Colonic mucosa (tissue), 4 donors: Measurements from ENCODE around the gene ARHGAP32. TPM values are rescaled to one million over a fixed set of nuclear protein-coding genes. Genes with fewer than 3 reads are reported as not detected.
"Not testable (repeated sequence)": the region's sequence is repeated elsewhere in the genome, so short reads cannot be mapped to it uniquely, and the experiment has no call there.

ENCODE experiments used
- DNase-seq: peaks from one replicate; pipeline ENCODE4 v3.0.0-alpha.2; 2020
- H3K27ac ChIP-seq: fragments of 200-600 bp; one replicate; pipeline ENCODE4 v1.8.0; 2021
- H3K27me3 ChIP-seq: fragments of 200-600 bp; one replicate; pipeline ENCODE4 v1.8.0; 2021
- H3K36me3 ChIP-seq: fragments of 200-600 bp; one replicate; pipeline ENCODE4 v1.8.0; 2021
- H3K4me1 ChIP-seq: fragments of 200-600 bp; one replicate; pipeline ENCODE4 v1.8.0; 2021; ENCODE audit warnings: mild to moderate bottlenecking
- H3K4me3 ChIP-seq: fragments of 200-600 bp; one replicate; pipeline ENCODE4 v1.8.0; 2021
- H3K9ac ChIP-seq, 2 donors: one replicate each; pipeline ENCODE4 v1.7.0; 2013; ENCODE audit warnings: control low read depth in 2 of 2, low read depth in 2 of 2, low read length in 2 of 2
- H3K9me3 ChIP-seq: fragments of 200-600 bp; one replicate; pipeline ENCODE4 v1.8.0; 2021
- CTCF ChIP-seq: fragments of 200-600 bp; IDR thresholded peaks from one replicate; pipeline ENCODE4 v1.8.0; 2022; ENCODE audit warnings: antibody characterized with exemption, mild to moderate bottlenecking
- intact Hi-C: fragments of 100-400 bp; cut with DNase I; formaldehyde crosslinking; loops from one replicate; pipeline ENCODE4 v1.14.1; 2022
- total RNA-seq, 2 donors: library from RNA; stranded (reverse); fragmentation: NEBNext Ultra II Directional in 1 of 2; extraction: Animal tissue kit (Norgen Biotek cat#: 25700) in 1 of 2; gene quantifications; one replicate each; pipeline ENCODE4 v1.2.1, GENCODE V29; 2021
- donor health status: healthy.
- donor health status: DM: no; HTN: no; CAD: no.
- donor health status: DM: no; HTN: no; CAD: no.

The ARHGAP32 gene
- total RNA-seq, 2 donors from 2014 or later: 52.6 to 65.7 TPM

GRCh38 chr11:128921793-128922192 is 270.3 kb downstream of the ARHGAP32 start:
- no peaks in the 10 kb centered on the region for H3K27me3 ChIP-seq
- DNase-seq: no peak
- H3K4me3 ChIP-seq: no peak overlapping the region
- H3K9ac ChIP-seq: no peak overlapping the region
- no peaks in the 10 kb centered on the region for H3K4me1 ChIP-seq
- no peaks in the 10 kb centered on the region for H3K9me3 ChIP-seq
- no peaks in the 10 kb centered on the region for H3K36me3 ChIP-seq
- H3K27ac ChIP-seq: no peak overlapping the region
- TF ChIP-seq CTCF: no peak
- intact Hi-C loops: no loop called here

GRCh38 chr11:128920666-128921065 is 271.5 kb downstream of the ARHGAP32 start:
- H3K36me3 ChIP-seq: no peaks in the 10 kb centered on the region
- H3K27me3 ChIP-seq: no peaks in the 10 kb centered on the region
- no peak overlapping the region for H3K9ac ChIP-seq
- H3K4me1 ChIP-seq: no peaks in the 10 kb centered on the region
- no peaks in the 10 kb centered on the region for H3K9me3 ChIP-seq
- DNase-seq: no peak
- no peak overlapping the region for H3K27ac ChIP-seq
- intact Hi-C loops: no loop called here
- TF ChIP-seq CTCF: no peak
- H3K4me3 ChIP-seq: no peak overlapping the region

- intact Hi-C loops, H3K9me3 ChIP-seq, H3K4me1 ChIP-seq, H3K9ac ChIP-seq, H3K4me3 ChIP-seq, H3K36me3 ChIP-seq, H3K27ac ChIP-seq, DNase-seq, H3K27me3 ChIP-seq: not testable (repeated sequence)
These were observed 272.5 kb downstream of the ARHGAP32 start for GRCh38 chr11:128919635-128920034.

GRCh38 chr11:128919216-128919615 is 272.9 kb downstream of the ARHGAP32 start:
- Histone ChIP-seq H3K4me1 (no peaks in the 10 kb centered on the region), H3K9ac (no peak overlapping the region), H3K27me3 (no peaks in the 10 kb centered on the region), H3K36me3 (no peaks in the 10 kb centered on the region), H3K4me3 (no peak overlapping the region), H3K27ac (no peak overlapping the region), H3K9me3 (no peaks in the 10 kb centered on the region)
- no peak for TF ChIP-seq CTCF
- no peak for DNase-seq
- intact Hi-C loops: no loop called here

GRCh38 chr11:128917144-128917724 is 274.9 kb downstream of the ARHGAP32 start:
- H3K36me3 ChIP-seq: no peaks in the 10 kb centered on the region
- H3K27me3 ChIP-seq: no peaks in the 10 kb centered on the region
- no peaks in the 10 kb centered on the region for H3K9me3 ChIP-seq
- TF ChIP-seq CTCF: no peak
- no peak overlapping the region for H3K27ac ChIP-seq
- intact Hi-C loops: no loop called here
- no peak overlapping the region for H3K4me3 ChIP-seq
- no peak for DNase-seq
- H3K9ac ChIP-seq: no peak overlapping the region
- no peaks in the 10 kb centered on the region for H3K4me1 ChIP-seq

GRCh38 chr11:128916681-128917080 is 275.4 kb downstream of the ARHGAP32 start:
- no peak overlapping the region for H3K4me3 ChIP-seq
- TF ChIP-seq CTCF: no peak
- no peak overlapping the region for H3K9ac ChIP-seq
- DNase-seq: no peak
- H3K9me3 ChIP-seq: no peaks in the 10 kb centered on the region
- intact Hi-C loops: no loop called here
- no peaks in the 10 kb centered on the region for H3K4me1 ChIP-seq
- no peaks in the 10 kb centered on the region for H3K27me3 ChIP-seq
- H3K36me3 ChIP-seq: no peaks in the 10 kb centered on the region
- H3K27ac ChIP-seq: no peak overlapping the region
